Spleen (tissue), 11 donors: Measurements from ENCODE around the gene LRRC10B. TPM values are rescaled to one million over a fixed set of nuclear protein-coding genes. Genes with fewer than 3 reads are reported as not detected.

Experiments
- DNase-seq: peaks from one replicate; pipeline ENCODE4 v3.0.0-alpha.2; 2020
- H3K27ac ChIP-seq, 8 donors: fragments of 200-600 bp; sonication (generic) in 7 of 8; 1 replicate in 4 of 8; 2 replicates in 4 of 8; pipeline versions ENCODE4 v1.5.0 to v1.8.0; 2016 to 2021; ENCODE audit warnings: inconsistent platforms in 4 of 8, mild to moderate bottlenecking in 4 of 8, moderate library complexity in 1 of 8
- H3K27me3 ChIP-seq, 7 donors: fragments of 200-600 bp; sonication (generic) in 6 of 7; replicated peaks in 1 of 7; 1 replicate in 4 of 7; 2 replicates in 3 of 7; pipeline versions ENCODE4 v1.5.0 to v1.8.0; 2016 to 2021; ENCODE audit warnings: inconsistent platforms in 3 of 7, mild to moderate bottlenecking in 1 of 7
- H3K36me3 ChIP-seq, 6 donors: fragments of 200-600 bp; sonication (generic) in 5 of 6; 1 replicate in 4 of 6; 2 replicates in 2 of 6; pipeline versions ENCODE4 v1.5.0 to v1.8.0; 2016 to 2021; ENCODE audit warnings: inconsistent platforms in 2 of 6
- H3K4me1 ChIP-seq, 6 donors: fragments of 200-600 bp; sonication (generic) in 5 of 6; 1 replicate in 3 of 6; 2 replicates in 3 of 6; pipeline versions ENCODE4 v1.5.0 to v1.8.0; 2016 to 2021; ENCODE audit warnings: inconsistent platforms in 3 of 6
- H3K4me3 ChIP-seq, 8 donors: fragments of 200-600 bp; sonication (generic) in 7 of 8; 1 replicate in 4 of 8; 2 replicates in 4 of 8; pipeline versions ENCODE4 v1.5.0 to v1.8.0; 2016 to 2021; ENCODE audit warnings: inconsistent platforms in 4 of 8, mild to moderate bottlenecking in 4 of 8, moderate library complexity in 2 of 8
- H3K9me3 ChIP-seq, 8 donors: fragments of 200-600 bp; sonication (generic) in 7 of 8; 1 replicate in 4 of 8; 2 replicates in 4 of 8; pipeline versions ENCODE4 v1.5.0 to v1.8.0; 2016 to 2021; ENCODE audit warnings: inconsistent platforms in 4 of 8
- POLR2A ChIP-seq, 3 donors: fragments of 450-650 bp; IDR thresholded peaks; one replicate each; pipeline ENCODE4 v1.5.1; 2017; ENCODE audit warnings: antibody characterized with exemption in 3 of 3, mild to moderate bottlenecking in 1 of 3
- POLR2AphosphoS5 ChIP-seq, 3 donors: sonication (generic); formaldehyde crosslinking; IDR thresholded peaks; one replicate each; pipeline ENCODE4 v1.5.1; 2017; ENCODE audit warnings: antibody characterized with exemption in 3 of 3
- WGBS, 5 donors: extraction: QIAGEN DNeasy Blood & Tissue Kit in 3 of 5; methylation state at CpG; one replicate each; pipeline versions ENCODE4 v1.1.5 to v1.1.7; 2013 to 2018; 5-methylcytosine and 5-hydroxymethylcytosine counted together
- intact Hi-C: fragments of 100-400 bp; cut with DNase I; formaldehyde crosslinking; loops from one replicate; pipeline ENCODE4 v1.15.0; 2023; ENCODE audit warnings: low total_unique reads
- polyA plus RNA-seq, 3 donors: library from polyadenylated mRNA; stranded (reverse); fragments of 200-250 nt; gene quantifications; one replicate each; pipeline ENCODE4 v1.2.1, GENCODE V29; 2013
- total RNA-seq, 7 donors: library from RNA; depleted of rRNA in 3 of 7; stranded (reverse); fragments of >200 nt in 3 of 7; fragmentation: NEBNext Ultra II Directional in 4 of 7; extraction: Animal tissue kit (Norgen Biotek cat#: 25700) in 4 of 7; gene quantifications; one replicate each; pipeline versions ENCODE4 v1.1.0 to v1.2.1, GENCODE V29; 2016 to 2021
- TF ChIP-seq, protein P1 (sequence below), 11 experiments: fragments of 200-600 bp in 7 of 11; fragments of 450-650 bp in 4 of 11; sonication (generic) in 4 of 11; IDR thresholded peaks in 8 of 11; conservative IDR thresholded peaks in 3 of 11; 1 replicate in 7 of 11; 2 replicates in 4 of 11; pipeline versions ENCODE4 v1.4.0 to v1.8.0; 2016 to 2021; ENCODE audit warnings: antibody characterized with exemption in 11 of 11, inconsistent platforms in 4 of 11, mild to moderate bottlenecking in 1 of 11
- donor health status: healthy with polysubstance abuse.
- donor health status: DM: no; HTN: no; CAD: no; lungs with moderate emphysema.
- donor health status: DM: no; HTN: no; CAD: no.
- donor health status: Bipolar disorder and iron deficiency.
- donor health status: healthy.
- donor health status: DM: no; HTN: no; CAD: no.
- donor health status: DM: yes; HTN: yes; CAD: no.

Gene LRRC10B
- total and polyA plus RNA-seq, 10 donors: 0.27 to 0.82 (median 0.33) TPM; not detected in 4

DNA sequence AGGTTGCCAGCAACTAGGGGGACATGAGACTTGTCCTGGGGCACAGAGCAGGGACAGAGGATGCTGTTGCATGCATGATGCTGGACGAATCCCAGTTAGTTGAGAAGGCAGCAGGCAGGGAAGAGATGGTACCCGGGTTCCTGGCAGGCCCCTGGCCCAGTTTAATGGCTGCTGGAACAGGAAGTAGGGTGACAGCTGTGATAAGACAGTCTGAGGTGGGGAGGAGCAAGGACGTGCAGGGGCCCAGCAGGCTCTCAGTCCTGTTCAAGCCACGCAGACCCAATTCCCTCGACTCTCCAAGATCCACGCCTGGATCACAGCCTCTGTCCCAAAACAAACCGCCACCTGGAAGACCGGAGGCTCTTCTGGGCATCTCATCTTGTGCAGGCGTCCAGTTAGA lies 32.0 kb downstream of the LRRC10B start:
- 54 to 65% (median 59%) methylated on average over 8 to 9 of the region's 9 CpGs for WGBS, 5 donors
- Histone ChIP-seq H3K27ac (no peak overlapping the region), H3K9me3 (no peaks in the 10 kb centered on the region), H3K4me3 (no peak overlapping the region), H3K4me1 (peaks cover 0 to 11% (median 7%) of the 10 kb centered on the region in 6 donors), H3K36me3 (no peaks in the 10 kb centered on the region), H3K27me3 (peaks cover 0 to 28% (median under 1%) of the 10 kb centered on the region in 7 donors)
- no peak for DNase-seq
- TF ChIP-seq, protein P1, sequence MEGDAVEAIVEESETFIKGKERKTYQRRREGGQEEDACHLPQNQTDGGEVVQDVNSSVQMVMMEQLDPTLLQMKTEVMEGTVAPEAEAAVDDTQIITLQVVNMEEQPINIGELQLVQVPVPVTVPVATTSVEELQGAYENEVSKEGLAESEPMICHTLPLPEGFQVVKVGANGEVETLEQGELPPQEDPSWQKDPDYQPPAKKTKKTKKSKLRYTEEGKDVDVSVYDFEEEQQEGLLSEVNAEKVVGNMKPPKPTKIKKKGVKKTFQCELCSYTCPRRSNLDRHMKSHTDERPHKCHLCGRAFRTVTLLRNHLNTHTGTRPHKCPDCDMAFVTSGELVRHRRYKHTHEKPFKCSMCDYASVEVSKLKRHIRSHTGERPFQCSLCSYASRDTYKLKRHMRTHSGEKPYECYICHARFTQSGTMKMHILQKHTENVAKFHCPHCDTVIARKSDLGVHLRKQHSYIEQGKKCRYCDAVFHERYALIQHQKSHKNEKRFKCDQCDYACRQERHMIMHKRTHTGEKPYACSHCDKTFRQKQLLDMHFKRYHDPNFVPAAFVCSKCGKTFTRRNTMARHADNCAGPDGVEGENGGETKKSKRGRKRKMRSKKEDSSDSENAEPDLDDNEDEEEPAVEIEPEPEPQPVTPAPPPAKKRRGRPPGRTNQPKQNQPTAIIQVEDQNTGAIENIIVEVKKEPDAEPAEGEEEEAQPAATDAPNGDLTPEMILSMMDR (IDR thresholded peaks at IDR 0.05 in 8 of 11, conservative IDR thresholded peaks at IDR 0.05 in 3 of 11): no peak
- TF ChIP-seq POLR2AphosphoS5 (IDR thresholded peaks at IDR 0.05) (no peak), POLR2A (IDR thresholded peaks at IDR 0.05) (no peak)
- intact Hi-C loops: no loop called here

DNA sequence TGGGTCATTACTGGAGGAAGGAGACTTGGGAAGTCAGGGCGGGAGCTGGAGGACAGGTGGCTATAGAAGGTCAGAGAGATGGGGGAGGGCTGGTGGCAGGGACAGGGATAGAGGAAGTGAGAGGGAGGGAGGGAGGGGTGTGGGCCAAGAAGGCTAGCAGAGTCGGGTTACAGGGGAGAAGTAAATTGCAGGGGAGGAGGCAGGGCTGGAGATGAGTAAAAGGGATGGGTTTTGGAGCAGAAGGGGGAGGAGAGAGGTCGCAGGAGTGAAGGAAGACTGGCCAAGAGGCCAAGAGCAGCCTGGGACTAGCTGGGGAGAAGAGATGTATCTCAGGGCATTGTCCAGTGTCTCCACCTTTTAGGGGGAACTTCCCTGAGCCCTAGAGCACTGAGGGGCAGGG lies 33.0 kb downstream of the LRRC10B start:
- 6 to 14% (median 10%) methylated on average over 3 of the region's 3 CpGs for WGBS, 5 donors
- Histone ChIP-seq H3K9me3 (no peaks in the 10 kb centered on the region), H3K4me1 (peaks cover 0 to 11% (median 7%) of the 10 kb centered on the region in 6 donors), H3K36me3 (no peaks in the 10 kb centered on the region), H3K27ac (no peak overlapping the region), H3K27me3 (peaks cover 0 to 39% (median 7%) of the 10 kb centered on the region in 7 donors), H3K4me3 (no peak overlapping the region)
- intact Hi-C loops: no loop called here
- TF ChIP-seq, protein P1 (IDR thresholded peaks at IDR 0.05 in 8 of 11, conservative IDR thresholded peaks at IDR 0.05 in 3 of 11): no peak
- no peak for TF ChIP-seq POLR2A (IDR thresholded peaks at IDR 0.05)
- no peak for TF ChIP-seq POLR2AphosphoS5 (IDR thresholded peaks at IDR 0.05)
- no peak for DNase-seq

DNA sequence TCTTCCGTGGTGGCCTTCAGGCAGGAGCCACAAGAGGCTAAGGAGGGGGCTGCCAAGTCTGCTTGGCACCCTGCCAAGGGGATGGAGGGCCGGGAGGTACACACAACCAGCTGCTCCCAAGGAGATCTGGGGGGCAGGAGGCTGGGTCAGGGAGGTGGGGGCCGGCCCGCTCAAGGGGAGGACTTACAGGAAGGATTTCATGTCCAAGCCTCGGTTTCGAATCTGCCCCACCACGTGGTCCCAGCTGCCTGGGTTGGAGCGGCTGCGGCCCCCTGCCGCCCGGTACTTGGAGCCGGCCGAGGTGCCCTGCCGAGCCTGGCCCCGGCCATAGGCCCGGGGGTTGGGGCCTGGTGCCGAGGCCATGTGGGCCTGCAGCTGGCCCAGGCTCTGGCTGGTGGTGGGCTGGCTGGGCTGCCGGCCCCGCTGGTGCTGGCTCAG lies 33.5 kb downstream of the LRRC10B start:
- no peak overlapping the region for H3K4me3 ChIP-seq
- 47 to 55% (median 51%) methylated on average over 4 to 19 of the region's 19 CpGs for WGBS, 5 donors
- H3K4me1 ChIP-seq: peaks cover 0 to 11% (median 7%) of the 10 kb centered on the region in 6 donors
- H3K36me3 ChIP-seq: no peaks in the 10 kb centered on the region
- TF ChIP-seq POLR2AphosphoS5 (IDR thresholded peaks at IDR 0.05) (no peak), POLR2A (IDR thresholded peaks at IDR 0.05) (no peak)
- TF ChIP-seq, protein P1 (IDR thresholded peaks at IDR 0.05 in 8 of 11, conservative IDR thresholded peaks at IDR 0.05 in 3 of 11): no peak
- intact Hi-C loops: no loop called here
- H3K27me3 ChIP-seq: peaks cover 0 to 43% (median 7%) of the 10 kb centered on the region in 7 donors
- H3K9me3 ChIP-seq: no peaks in the 10 kb centered on the region
- DNase-seq: no peak
- H3K27ac ChIP-seq: no peak overlapping the region

DNA sequence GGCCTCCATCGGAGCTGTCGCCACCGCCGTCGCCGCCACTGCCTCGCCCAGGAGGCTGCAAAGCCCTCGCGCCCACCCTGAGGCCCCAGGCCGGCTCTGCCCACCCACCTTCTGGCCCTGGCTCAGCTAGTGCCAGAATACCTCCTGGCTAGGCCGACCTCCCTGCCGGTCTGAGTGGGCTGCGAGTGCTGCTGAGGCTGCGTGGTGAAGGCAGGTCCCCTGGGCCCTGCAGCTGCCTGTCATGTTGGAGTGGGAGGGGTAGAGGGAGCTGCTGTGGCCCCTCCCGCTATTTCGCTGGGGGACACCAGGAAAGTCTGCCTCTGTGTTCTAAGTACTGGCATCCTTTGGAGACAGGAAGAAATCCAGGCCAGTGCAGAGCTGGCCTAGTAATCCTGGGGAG lies 34.2 kb downstream of the LRRC10B start:
- Histone ChIP-seq H3K27ac (no peak overlapping the region), H3K27me3 (peaks cover 0 to 48% (median 7%) of the 10 kb centered on the region in 7 donors), H3K9me3 (no peaks in the 10 kb centered on the region), H3K36me3 (no peaks in the 10 kb centered on the region), H3K4me1 (peaks cover 0 to 11% (median 7%) of the 10 kb centered on the region in 6 donors), H3K4me3 (no peak overlapping the region)
- intact Hi-C loops: no loop called here
- 83 to 93% (median 89%) methylated on average over 13 to 16 of the region's 16 CpGs for WGBS, 5 donors
- DNase-seq: no peak
- no peak for TF ChIP-seq POLR2AphosphoS5 (IDR thresholded peaks at IDR 0.05)
- TF ChIP-seq, protein P1 (IDR thresholded peaks at IDR 0.05 in 8 of 11, conservative IDR thresholded peaks at IDR 0.05 in 3 of 11): no peak
- TF ChIP-seq POLR2A (IDR thresholded peaks at IDR 0.05): no peak
